H1 (cell line): ENCODE data around the gene CLCNKB. TPM values are rescaled to one million over a fixed set of nuclear protein-coding genes. Genes with fewer than 3 reads are reported as not detected.

Experiments
- CTCF ChIA-PET: fragments of 300-600 bp; sonication (Branson Sonifier 250); formaldehyde crosslinking; loops from one replicate; lab custom pipeline; 2021; ENCODE audit not compliant: partially characterized antibody; lab: Charles Lee
- POLR2A ChIA-PET: fragments of 300-600 bp; sonication (Branson Sonifier 250); formaldehyde crosslinking; loops from one replicate; lab custom pipeline; 2021; ENCODE audit warnings: inconsistent platforms; ENCODE audit not compliant: partially characterized antibody; lab: Charles Lee
- DNase-seq, 2 experiments: peaks; one replicate each; pipeline versions ENCODE4 v3.0.0 to v3.0.0-alpha.2; 2010 to 2022; ENCODE audit warnings: low spot score in 2 of 2, low read depth in 1 of 2, mixed read lengths in 1 of 2
- FAIRE-seq: peaks from 2 replicates; lab custom pipeline; 2011; peaks lifted over from hg19 to GRCh38; lab: Jason Lieb, UNC
- H2AFZ ChIP-seq: 2 replicates; pipeline ENCODE4 v1.8.1; 2012; ENCODE audit warnings: low read length, inconsistent platforms
- H2AK5ac ChIP-seq: 2 replicates; pipeline ENCODE4 v1.6.1; 2013; ENCODE audit warnings: low read depth, low read length
- H2BK120ac ChIP-seq: replicated peaks from 2 replicates; pipeline ENCODE3; 2013; ENCODE audit warnings: low read depth, low read length, inconsistent platforms
- H2BK12ac ChIP-seq: 2 replicates; pipeline ENCODE4 v1.6.1; 2013; ENCODE audit warnings: low read depth, low read length
- H2BK15ac ChIP-seq: 2 replicates; pipeline ENCODE4 v1.6.1; 2013; ENCODE audit warnings: low read length
- H2BK20ac ChIP-seq: 2 replicates; pipeline ENCODE4 v1.6.1; 2013; ENCODE audit warnings: low read length
- H2BK5ac ChIP-seq: 2 replicates; pipeline ENCODE4 v1.6.1; 2013; ENCODE audit warnings: low read depth, low read length
- H3K14ac ChIP-seq: 2 replicates; pipeline ENCODE4 v1.6.1; 2013; ENCODE audit warnings: inconsistent platforms; ENCODE audit not compliant: insufficient read length
- H3K18ac ChIP-seq: 2 replicates; pipeline ENCODE4 v1.6.1; 2013; ENCODE audit warnings: low read length; ENCODE audit errors: extremely low read depth
- H3K23ac ChIP-seq: 2 replicates; pipeline ENCODE4 v1.6.1; 2013; ENCODE audit warnings: inconsistent platforms; ENCODE audit not compliant: insufficient read length
- H3K23me2 ChIP-seq: 2 replicates; pipeline ENCODE4 v1.6.1; 2013; ENCODE audit warnings: low read depth, low read length
- H3K27ac ChIP-seq: 2 replicates; pipeline ENCODE4 v1.6.1; 2011; ENCODE audit warnings: low read depth, low read length, inconsistent platforms
- H3K27me3 ChIP-seq, 4 experiments: replicated peaks in 1 of 4; 1 replicate in 1 of 4; 2 replicates in 3 of 4; pipeline versions ENCODE4 v1.6.1 to v1.8.1; 2011 to 2013; ENCODE audit warnings: low read length in 3 of 4, mild to moderate bottlenecking in 3 of 4, inconsistent platforms in 2 of 4, mixed read lengths in 2 of 4, moderate library complexity in 1 of 4; ENCODE audit not compliant: control insufficient read depth in 3 of 4, insufficient read depth in 3 of 4; ENCODE audit errors: extremely low read depth in 1 of 4
- H3K36me3 ChIP-seq, 4 experiments: 2 replicates each; pipeline versions ENCODE4 v1.6.1 to v1.8.1; 2011 to 2013; ENCODE audit warnings: mild to moderate bottlenecking in 4 of 4, low read length in 3 of 4, moderate library complexity in 2 of 4, control low read depth in 1 of 4, inconsistent platforms in 1 of 4; ENCODE audit not compliant: insufficient read depth in 4 of 4, control insufficient read depth in 2 of 4
- H3K4ac ChIP-seq: replicated peaks from 2 replicates; pipeline ENCODE3; 2013; ENCODE audit warnings: low read length, low read depth, mixed read lengths, inconsistent platforms; ENCODE audit not compliant: insufficient read length
- H3K4me1 ChIP-seq, 4 experiments: replicated peaks in 1 of 4; 1 replicate in 1 of 4; 2 replicates in 3 of 4; pipeline versions ENCODE4 v1.6.1 to v1.8.1; 2011 to 2013; ENCODE audit warnings: low read length in 3 of 4, inconsistent platforms in 2 of 4, mixed read lengths in 1 of 4; ENCODE audit not compliant: insufficient read depth in 4 of 4, control insufficient read depth in 3 of 4
- H3K4me2 ChIP-seq, 2 experiments: 2 replicates each; pipeline versions ENCODE4 v1.6.1 to v1.8.1; 2011 to 2013; ENCODE audit warnings: low read depth in 2 of 2, low read length in 2 of 2, control low read depth in 1 of 2, inconsistent platforms in 1 of 2, mild to moderate bottlenecking in 1 of 2; ENCODE audit not compliant: insufficient read depth in 1 of 2
- H3K4me3 ChIP-seq, 4 experiments: fragments of 200-600, 300-600 bp in 1 of 4; sonication (generic), shearing (Covaris generic), sonication (Bioruptor Twin) in 1 of 4; 2 replicates each; pipeline versions ENCODE4 v1.5.1 to v1.8.1; 2011 to 2016; ENCODE audit warnings: low read length in 4 of 4, low read depth in 3 of 4, control low read depth in 2 of 4, inconsistent platforms in 2 of 4, mild to moderate bottlenecking in 2 of 4, mixed read lengths in 1 of 4, moderate library complexity in 1 of 4; ENCODE audit not compliant: insufficient read depth in 2 of 4; ENCODE audit errors: extremely low read depth in 1 of 4
- H3K56ac ChIP-seq: replicated peaks from 2 replicates; pipeline ENCODE3; 2013; ENCODE audit warnings: low read depth, mild to moderate bottlenecking, mixed read lengths, low read length, inconsistent platforms; ENCODE audit not compliant: insufficient read length
- H3K79me1 ChIP-seq: 2 replicates; pipeline ENCODE4 v1.6.1; 2013; ENCODE audit warnings: low read depth, low read length, control low read depth
- H3K79me2 ChIP-seq, 2 experiments: 2 replicates each; pipeline versions ENCODE4 v1.6.1 to v1.8.1; 2012 to 2013; ENCODE audit warnings: low read length in 2 of 2, mild to moderate bottlenecking in 2 of 2, inconsistent platforms in 1 of 2; ENCODE audit not compliant: insufficient read depth in 2 of 2, control insufficient read depth in 1 of 2
- H3K9ac ChIP-seq, 4 experiments: replicated peaks in 1 of 4; 1 replicate in 1 of 4; 2 replicates in 3 of 4; pipeline versions ENCODE4 v1.6.1 to v1.8.1; 2011 to 2013; ENCODE audit warnings: low read depth in 3 of 4, low read length in 3 of 4, control low read depth in 2 of 4, mild to moderate bottlenecking in 2 of 4, moderate library complexity in 2 of 4, inconsistent platforms in 1 of 4; ENCODE audit errors: extremely low read depth in 1 of 4
- H3K9me3 ChIP-seq, 2 experiments: 2 replicates each; pipeline versions ENCODE4 v1.6.1 to v1.8.1; 2012 to 2013; ENCODE audit warnings: mild to moderate bottlenecking in 2 of 2, moderate library complexity in 2 of 2, control low read depth in 1 of 2, inconsistent platforms in 1 of 2, low read depth in 1 of 2, low read length in 1 of 2, mixed read lengths in 1 of 2; ENCODE audit not compliant: insufficient read depth in 2 of 2
- H4K20me1 ChIP-seq, 2 experiments: replicated peaks in 1 of 2; 2 replicates each; pipeline versions ENCODE3 to v1.8.1; 2011 to 2013; ENCODE audit warnings: inconsistent platforms in 2 of 2, low read length in 2 of 2, mild to moderate bottlenecking in 1 of 2; ENCODE audit not compliant: insufficient read depth in 2 of 2, control insufficient read depth in 1 of 2
- H4K5ac ChIP-seq: 2 replicates; pipeline ENCODE4 v1.6.1; 2013; ENCODE audit warnings: low read length, low read depth, mixed read lengths, inconsistent platforms; ENCODE audit not compliant: insufficient read length
- H4K8ac ChIP-seq: 2 replicates; pipeline ENCODE4 v1.8.0; 2013; ENCODE audit warnings: mild to moderate bottlenecking, moderate library complexity, low read length, inconsistent platforms; ENCODE audit not compliant: insufficient read depth; ENCODE audit errors: extremely low read depth
- H4K91ac ChIP-seq: replicated peaks from 2 replicates; pipeline ENCODE3; 2013; ENCODE audit warnings: low read length, mixed read lengths, inconsistent platforms; ENCODE audit not compliant: insufficient read length
- BRCA1 ChIP-seq: IDR thresholded peaks from 2 replicates; pipeline ENCODE4 v1.6.1; 2012; ENCODE audit warnings: low read depth, low read length, improper control_type of control experiment
- GABPA ChIP-seq: IDR thresholded peaks from 2 replicates; pipeline ENCODE4 v1.6.1; 2011; ENCODE audit warnings: mild to moderate bottlenecking, low read length, moderate library complexity, borderline replicate concordance; ENCODE audit not compliant: insufficient read depth
- WGBS, 2 experiments: shearing (Covaris generic) in 1 of 2; methylation state at CpG; one replicate each; pipeline versions ENCODE4 v1.1.6 to v1.1.7; 2013 to 2015; ENCODE audit warnings: low lambda C conversion rate in 2 of 2, mixed read lengths in 2 of 2, inconsistent platforms in 1 of 2, low coverage in 1 of 2, missing lambda C conversion rate in 1 of 2; ENCODE audit not compliant: insufficient replicate concordance in 2 of 2, insufficient coverage in 1 of 2, insufficient read length in 1 of 2; ENCODE audit errors: extremely low coverage in 1 of 2, missing lambda C conversion rate in 1 of 2; 5-methylcytosine and 5-hydroxymethylcytosine counted together
- polyA plus RNA-seq, 7 experiments: library from polyadenylated mRNA; depleted of rRNA in 3 of 7; stranded (reverse) in 5 of 7; unstranded in 2 of 7; fragments of >200 nt in 5 of 7; fragments of 200-250 nt in 2 of 7; gene quantifications; 1 replicate in 5 of 7; 2 replicates in 1 of 7; 4 replicates in 1 of 7; pipeline versions ENCODE4 v1.2.1 to v1.2.3, GENCODE V29; 2011 to 2013; ENCODE audit warnings: missing spikeins in 2 of 7, mixed read lengths in 2 of 7
- total RNA-seq: library from RNA; stranded (reverse); fragmentation: NEBNext Ultra II Directional; extraction: Animal tissue kit (Norgen Biotek cat#: 25700); gene quantifications from 2 replicates; pipeline ENCODE4 v1.2.1, GENCODE V29; 2021

CLCNKB gene
- total and polyA plus RNA-seq, 2 of the 8 experiments (the other 6 are each of a cell fraction or from before 2014, with no cell fraction given), result 1.2 to 3.5 TPM

- no peak overlapping the region for H2BK20ac ChIP-seq
- 0 out of 2 replicates have a peak overlapping the region, but pooled peaks have one; percentile 29 for H2AK5ac ChIP-seq
- no peak overlapping the region for H2BK5ac ChIP-seq
- no peak overlapping the region for H3K56ac ChIP-seq
- no peak overlapping the region for H3K27ac ChIP-seq
- H3K4me1 ChIP-seq, result peaks cover 5 to 37% (median 22%) of the 10 kb centered on the region in 4 experiments
- FAIRE-seq (no peak), DNase-seq (no peak)
- no peaks in the 10 kb centered on the region for H3K36me3 ChIP-seq
- H2BK120ac ChIP-seq, result no peak overlapping the region
- no peak overlapping the region for H3K4ac ChIP-seq
- ChIA-PET CTCF (interaction anchor here (0.8 to 4.0 kb wide), 6 partner anchors 11 to 174 kb away, joined by 3 to 25 read pairs (median 4); no protein-coding TSS in a partner anchor), POLR2A (interaction anchor here (0.8 to 2.0 kb wide), 5 partner anchors 10 to 31 kb away, joined by 3 to 7 read pairs (median 3); partner anchors contain the start of gene SRARP)
- no peak overlapping the region for H3K9ac ChIP-seq
- H2AFZ ChIP-seq, result no peak overlapping the region
- H3K14ac ChIP-seq, result no peak overlapping the region
- no peak overlapping the region; a peak in 1 of 4 replicates for H3K4me2 ChIP-seq
- no peaks in the 10 kb centered on the region for H3K27me3 ChIP-seq
- H3K23ac ChIP-seq, result no peak overlapping the region
- no peak overlapping the region for H3K18ac ChIP-seq
- H3K9me3 ChIP-seq, result no peaks in the 10 kb centered on the region
- no peaks in the 10 kb centered on the region for H3K79me1 ChIP-seq
- no peak overlapping the region for H4K5ac ChIP-seq
- H3K23me2 ChIP-seq, result no peaks in the 10 kb centered on the region; the same call in 1 of the 2 replicates
- no peak overlapping the region for H2BK15ac ChIP-seq
- H4K20me1 ChIP-seq, result no peaks in the 10 kb centered on the region
- H4K8ac ChIP-seq, result peak overlapping the region; percentile 63; the same call in 1 of the 2 replicates
- H2BK12ac ChIP-seq, result peak overlapping the region; percentile 68
- no peaks in the 10 kb centered on the region for H3K79me2 ChIP-seq
- 83% methylated on average over 17 of the region's 17 CpGs; no CpG with 5 or more reads in 1 of the 2 experiments for WGBS, 2 experiments
- H4K91ac ChIP-seq, result no peak overlapping the region
- TF ChIP-seq GABPA, result no peak
- TF ChIP-seq BRCA1, result no peak
- H3K4me3 ChIP-seq, result no peak overlapping the region
Measured at GRCh38 chr1:16014509-16015482, 28.8 kb upstream of the CLCNKB start.
